GM23338 (cell line): ENCODE results near the gene ANGPTL3. TPM values are rescaled to one million over a fixed set of nuclear protein-coding genes. Genes with fewer than 3 reads are reported as not detected.
A peak's percentile ranks its signal among the peaks of the same experiment; 100 is the strongest.

Experiments used
- ATAC-seq: fragments of 200-7000 bp; cut with Tn5 transposase; 3 replicates; pipeline ENCODE4 v1.9.1; 2020
- DNase-seq: peaks from one replicate; pipeline ENCODE4 v3.0.0-alpha.2; 2015; ENCODE audit warnings: low spot score
- H2AFZ ChIP-seq: fragments of 200-600 bp; sonication (generic); 2 replicates; pipeline ENCODE4 v1.8.0; 2016; ENCODE audit warnings: antibody characterized with exemption, mild to moderate bottlenecking, moderate library complexity
- H3F3A ChIP-seq: fragments of 200-600 bp; sonication (generic); replicated peaks from 2 replicates; pipeline ENCODE4 v1.8.0; 2017; ENCODE audit warnings: antibody characterized with exemption, mixed run types, low read depth
- H3K27ac ChIP-seq: fragments of 200-600 bp; sonication (generic); 2 replicates; pipeline ENCODE4 v1.6.1; 2016; ENCODE audit warnings: low read depth
- H3K27me3 ChIP-seq: fragments of 200-600 bp; sonication (generic); 2 replicates; pipeline ENCODE4 v1.8.0; 2016; ENCODE audit warnings: mild to moderate bottlenecking, mixed run types, moderate library complexity; ENCODE audit not compliant: insufficient read depth
- H3K36me3 ChIP-seq: fragments of 200-600 bp; sonication (generic); 2 replicates; pipeline ENCODE4 v1.8.0; 2016; ENCODE audit warnings: mild to moderate bottlenecking; ENCODE audit not compliant: insufficient read depth
- H3K4me1 ChIP-seq: fragments of 200-600 bp; sonication (generic); 2 replicates; pipeline ENCODE4 v1.8.0; 2016; ENCODE audit warnings: mild to moderate bottlenecking, moderate library complexity; ENCODE audit not compliant: insufficient read depth
- H3K4me2 ChIP-seq: fragments of 200-600 bp; sonication (generic); 2 replicates; pipeline ENCODE4 v1.7.1; 2017; ENCODE audit warnings: mixed run types
- H3K4me3 ChIP-seq: fragments of 200-600 bp; sonication (generic); 2 replicates; pipeline ENCODE4 v1.6.1; 2016; ENCODE audit warnings: mixed run types
- H3K79me2 ChIP-seq: fragments of 200-600 bp; sonication (generic); replicated peaks from 2 replicates; pipeline ENCODE4 v1.8.0; 2017; ENCODE audit warnings: mild to moderate bottlenecking; ENCODE audit not compliant: insufficient read depth
- H3K9me2 ChIP-seq: fragments of 200-600 bp; sonication (generic); 2 replicates; pipeline ENCODE4 v1.8.0; 2017; ENCODE audit not compliant: insufficient read depth
- H4K20me1 ChIP-seq: fragments of 200-600 bp; sonication (generic); replicated peaks from 2 replicates; pipeline ENCODE4 v1.8.0; 2017; ENCODE audit warnings: mild to moderate bottlenecking; ENCODE audit not compliant: insufficient read depth
- H3K27ac Mint-ChIP-seq: 2 replicates; pipeline ENCODE4 v1.8.0; 2020; ENCODE audit warnings: inconsistent platforms, mild to moderate bottlenecking, moderate library complexity, mixed read lengths
- H3K27me3 Mint-ChIP-seq: 3 replicates; pipeline ENCODE4 v1.8.0; 2022; ENCODE audit warnings: low read depth, mild to moderate bottlenecking, moderate library complexity, mixed read lengths, inconsistent platforms; ENCODE audit not compliant: insufficient read depth, poor library complexity
- H3K36me3 Mint-ChIP-seq: 3 replicates; pipeline ENCODE4 v1.8.0; 2021; ENCODE audit warnings: low read depth, mild to moderate bottlenecking, inconsistent platforms, moderate library complexity, mixed read lengths
- H3K4me1 Mint-ChIP-seq: 3 replicates; pipeline ENCODE4 v1.8.0; 2020; ENCODE audit warnings: mild to moderate bottlenecking, inconsistent platforms, mixed read lengths
- H3K4me3 Mint-ChIP-seq: 3 replicates; pipeline ENCODE4 v1.8.0; 2021; ENCODE audit warnings: moderate library complexity, mild to moderate bottlenecking, inconsistent platforms, mixed read lengths
- H3K9me3 Mint-ChIP-seq: 3 replicates; pipeline ENCODE4 v1.8.0; 2020; ENCODE audit warnings: moderate library complexity, mild to moderate bottlenecking, inconsistent platforms, mixed read lengths
- CREB1 ChIP-seq: fragments of 250-450 bp; sonication (Bioruptor Pico); IDR thresholded peaks from 2 replicates; pipeline ENCODE4 v1.5.0; 2020; ENCODE audit warnings: low read depth, mild to moderate bottlenecking, moderate library complexity
- ETS1 ChIP-seq: IDR thresholded peaks from 2 replicates; pipeline ENCODE4 v1.6.1; 2016; ENCODE audit warnings: antibody characterized with exemption
- EZH2 ChIP-seq: fragments of 200-600 bp; sonication (generic); IDR thresholded peaks from one replicate; pipeline ENCODE4 v1.8.0; 2017; ENCODE audit warnings: antibody characterized with exemption, mild to moderate bottlenecking, low read depth; ENCODE audit not compliant: unreplicated experiment
- NANOG ChIP-seq: IDR thresholded peaks from 2 replicates; pipeline ENCODE4 v1.6.1; 2016; ENCODE audit warnings: antibody characterized with exemption, borderline replicate concordance
- POLR2AphosphoS5 ChIP-seq: IDR thresholded peaks from 2 replicates; pipeline ENCODE4 v1.6.1; 2016; ENCODE audit warnings: antibody characterized with exemption, low read depth
- REST ChIP-seq: IDR thresholded peaks from one replicate; pipeline ENCODE4 v1.6.1; 2018; ENCODE audit warnings: antibody characterized with exemption; ENCODE audit not compliant: unreplicated experiment
- STAT1 ChIP-seq: IDR thresholded peaks from one replicate; pipeline ENCODE4 v1.6.1; 2016; ENCODE audit warnings: antibody characterized with exemption; ENCODE audit not compliant: unreplicated experiment
- ZNF462 ChIP-seq: fragments of 250-450 bp; sonication (Bioruptor Pico); IDR thresholded peaks from 2 replicates; pipeline ENCODE4 v1.5.0; 2020; ENCODE audit warnings: mild to moderate bottlenecking, moderate library complexity
- polyA plus RNA-seq: library from polyadenylated mRNA; unstranded; fragments of >200 nt; fragmentation: Nextera tagmentation; extraction: Ambion mirVana; gene quantifications from 2 replicates; pipeline ENCODE4 v1.2.1, GENCODE V29; 2016
- total RNA-seq: library from RNA; depleted of rRNA; stranded (reverse); fragments of >200 nt; shearing (Covaris generic); gene quantifications from 2 replicates; pipeline ENCODE4 v1.2.3, GENCODE V29; 2014

ANGPTL3 gene
- total and polyA plus RNA-seq, 2 experiments from 2014 or later: 0.16 TPM; not detected in 1

GRCh38 chr1:62613890-62614289, 16.6 kb downstream of the ANGPTL3 start (continued):
- TF ChIP-seq ETS1: no peak
- no peak for TF ChIP-seq NANOG
- TF ChIP-seq EZH2: no peak
- TF ChIP-seq POLR2AphosphoS5: no peak
- TF ChIP-seq REST: no peak

- peaks cover 9% of the 10 kb centered on the region; the same call in 2 of the 3 replicates for H3K4me1 Mint-ChIP-seq
- H3K27me3 ChIP-seq: no peaks in the 10 kb centered on the region
- TF ChIP-seq REST: no peak
- TF ChIP-seq ETS1: no peak
- TF ChIP-seq CREB1 (CRISPR knock-in tag): no peak
- no peak for TF ChIP-seq ZNF462 (CRISPR knock-in tag)
- no peak for TF ChIP-seq STAT1
- no peak for TF ChIP-seq NANOG
- no peak for TF ChIP-seq EZH2
- no peaks in the 10 kb centered on the region; the same call in 1 of the 2 replicates for H4K20me1 ChIP-seq
- H3K27ac ChIP-seq: no peak overlapping the region
- DNase-seq: no peak
- H3K4me3 ChIP-seq: no peak overlapping the region
- no peak for ATAC-seq
- no peak overlapping the region for H3K4me2 ChIP-seq
- H3K79me2 ChIP-seq: no peaks in the 10 kb centered on the region
- H2AFZ ChIP-seq: no peak overlapping the region
- peak overlapping the region; percentile 63; the same call in 1 of the 2 replicates for H3K27ac Mint-ChIP-seq
- no peaks in the 10 kb centered on the region for H3K9me2 ChIP-seq
- H3F3A ChIP-seq: no peaks in the 10 kb centered on the region
- no peaks in the 10 kb centered on the region for H3K9me3 Mint-ChIP-seq
- H3K36me3 Mint-ChIP-seq: no peaks in the 10 kb centered on the region
- H3K36me3 ChIP-seq: no peaks in the 10 kb centered on the region
- H3K4me1 ChIP-seq: no peaks in the 10 kb centered on the region
- no peaks in the 10 kb centered on the region for H3K27me3 Mint-ChIP-seq
- no peak overlapping the region for H3K4me3 Mint-ChIP-seq
These were observed 24.6 kb downstream of the ANGPTL3 start for GRCh38 chr1:62621907-62622306.
